Mucosa of stomach (tissue), 1 donor: ENCODE results near the gene NTMT2.
"Not testable (repeated sequence)": the region's sequence is repeated elsewhere in the genome, so short reads cannot be mapped to it uniquely, and the experiment has no call there.

Experiments
- H3K27me3 ChIP-seq: one replicate; pipeline ENCODE4 v1.7.0; 2013; ENCODE audit warnings: mild to moderate bottlenecking, low read length; ENCODE audit not compliant: control insufficient read depth, insufficient read depth
- H3K36me3 ChIP-seq: one replicate; pipeline ENCODE4 v1.7.0; 2013; ENCODE audit warnings: low read length; ENCODE audit not compliant: control insufficient read depth, insufficient read depth
- H3K4me1 ChIP-seq: one replicate; pipeline ENCODE4 v1.7.0; 2013; ENCODE audit warnings: mild to moderate bottlenecking, low read length; ENCODE audit not compliant: control insufficient read depth, insufficient read depth
- H3K4me3 ChIP-seq: one replicate; pipeline ENCODE4 v1.7.0; 2013; ENCODE audit warnings: low read length
- H3K9ac ChIP-seq: one replicate; pipeline ENCODE4 v1.7.0; 2013; ENCODE audit warnings: mild to moderate bottlenecking, low read length, moderate library complexity
- H3K9me3 ChIP-seq: one replicate; pipeline ENCODE4 v1.7.0; 2013; ENCODE audit warnings: mild to moderate bottlenecking, low read length, moderate library complexity; ENCODE audit not compliant: control insufficient read depth
- donor health status: Pancreatic carcinoma.

The NTMT2 gene

DNA sequence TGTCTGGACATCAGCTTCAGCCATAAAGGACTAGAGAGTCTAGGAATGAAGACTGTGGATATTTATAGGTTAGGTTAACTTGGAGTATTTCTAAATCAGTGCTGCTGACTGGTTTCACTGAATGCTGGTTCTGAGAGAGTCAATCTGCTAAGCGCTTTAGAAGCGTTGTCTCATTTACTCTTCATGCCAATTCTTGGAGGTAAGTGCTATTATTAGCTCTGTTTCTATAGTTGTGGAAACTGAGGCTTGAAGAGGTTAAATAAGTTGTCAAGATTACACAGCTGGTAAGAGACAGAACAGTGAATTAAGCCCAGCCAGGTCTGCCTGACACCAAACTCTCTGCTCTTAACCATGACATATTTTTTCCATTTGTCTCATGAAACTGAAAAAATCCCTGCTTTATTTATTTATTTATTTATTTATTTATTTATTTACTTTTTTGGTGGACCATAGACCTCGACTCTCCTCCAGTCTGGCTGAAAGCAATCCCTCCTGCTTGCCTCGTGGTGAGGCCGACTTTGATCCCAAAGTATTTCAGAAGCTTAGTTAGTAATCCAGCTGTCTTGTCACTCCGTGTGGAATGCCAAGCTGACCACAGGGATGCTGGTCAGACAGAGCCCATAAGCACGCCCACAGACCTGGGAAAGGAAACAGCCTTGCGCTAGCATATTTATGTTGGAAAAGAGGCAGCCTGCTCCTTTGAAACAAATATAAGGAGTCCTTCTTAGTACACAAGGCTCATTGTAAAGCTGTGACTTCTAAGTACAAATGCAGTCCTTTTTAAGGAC lies 16.9 kb downstream of the NTMT2 start:
- Histone ChIP-seq H3K9ac (no peak overlapping the region), H3K4me3 (no peak overlapping the region), H3K4me1 (no peaks in the 10 kb centered on the region), H3K36me3 (no peaks in the 10 kb centered on the region), H3K9me3 (no peaks in the 10 kb centered on the region), H3K27me3 (no peaks in the 10 kb centered on the region)

GRCh38 chr1:170164103-170164763 lies 18.5 kb downstream of the NTMT2 start:
- Histone ChIP-seq H3K9me3 (no peaks in the 10 kb centered on the region), H3K4me3 (no peak overlapping the region), H3K27me3 (no peaks in the 10 kb centered on the region), H3K36me3 (no peaks in the 10 kb centered on the region), H3K4me1 (no peaks in the 10 kb centered on the region), H3K9ac (no peak overlapping the region)

GRCh38 chr1:170166518-170167180 lies 20.9 kb downstream of the NTMT2 start:
- no peaks in the 10 kb centered on the region for H3K9me3 ChIP-seq

GRCh38 chr1:170168265-170168664 lies 22.5 kb downstream of the NTMT2 start:
- Histone ChIP-seq H3K4me1 (no peaks in the 10 kb centered on the region), H3K9me3 (no peaks in the 10 kb centered on the region), H3K9ac (no peak overlapping the region), H3K36me3 (no peaks in the 10 kb centered on the region), H3K4me3 (no peak overlapping the region), H3K27me3 (no peaks in the 10 kb centered on the region)

More at GRCh38 chr1:170166518-170167180, 20.9 kb downstream of the NTMT2 start:
- Histone ChIP-seq H3K9ac (no peak overlapping the region), H3K4me1 (no peaks in the 10 kb centered on the region), H3K36me3 (no peaks in the 10 kb centered on the region), H3K4me3 (no peak overlapping the region), H3K27me3 (no peaks in the 10 kb centered on the region)

DNA sequence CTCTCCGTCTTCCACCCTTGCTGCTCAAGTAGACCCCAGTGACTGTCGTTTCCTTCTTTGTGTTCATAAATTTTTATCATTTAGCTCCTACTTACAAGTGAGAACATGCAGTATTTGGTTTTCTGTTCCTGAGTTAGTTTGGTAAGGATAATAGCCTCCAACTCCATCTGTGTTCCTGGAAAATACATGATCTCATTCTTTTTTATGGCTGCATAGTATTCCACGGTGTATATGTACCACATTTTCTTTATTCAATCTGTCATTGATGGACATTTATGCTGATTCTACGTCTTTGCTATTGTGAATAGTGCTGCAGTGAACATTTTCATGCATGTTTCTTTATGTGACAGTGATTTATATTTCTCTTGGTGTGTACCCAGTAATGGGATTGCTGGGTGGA lies 24.8 kb downstream of the NTMT2 start:
- not testable (repeated sequence) for H3K36me3 ChIP-seq, H3K4me3 ChIP-seq, H3K9me3 ChIP-seq, H3K4me1 ChIP-seq, H3K27me3 ChIP-seq, H3K9ac ChIP-seq

GRCh38 chr1:170174395-170174794 lies 28.6 kb downstream of the NTMT2 start:
- Histone ChIP-seq H3K27me3 (no peaks in the 10 kb centered on the region), H3K9ac (no peak overlapping the region), H3K4me1 (no peaks in the 10 kb centered on the region), H3K9me3 (no peaks in the 10 kb centered on the region), H3K36me3 (no peaks in the 10 kb centered on the region), H3K4me3 (no peak overlapping the region)

DNA sequence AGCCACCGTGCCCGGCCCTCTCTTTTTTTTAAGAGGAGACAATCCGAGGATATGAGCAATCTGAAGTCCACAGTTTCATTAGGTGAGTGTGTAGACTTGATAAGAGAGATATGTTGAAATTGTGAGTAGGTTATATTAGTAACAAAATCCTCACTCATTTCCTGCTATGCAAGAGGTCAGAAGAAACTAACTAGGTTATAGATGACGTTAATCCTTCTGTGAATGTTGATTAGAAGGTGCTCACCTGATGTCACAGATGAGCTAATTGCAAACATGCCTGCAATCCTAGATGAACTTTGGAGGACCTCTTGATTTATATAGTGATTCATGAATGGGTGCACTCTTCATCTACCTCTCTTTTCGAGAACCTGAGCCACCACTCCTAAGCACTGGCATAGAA lies 29.3 kb downstream of the NTMT2 start:
- H3K4me1 ChIP-seq, result no peaks in the 10 kb centered on the region
- no peak overlapping the region for H3K4me3 ChIP-seq

DNA sequence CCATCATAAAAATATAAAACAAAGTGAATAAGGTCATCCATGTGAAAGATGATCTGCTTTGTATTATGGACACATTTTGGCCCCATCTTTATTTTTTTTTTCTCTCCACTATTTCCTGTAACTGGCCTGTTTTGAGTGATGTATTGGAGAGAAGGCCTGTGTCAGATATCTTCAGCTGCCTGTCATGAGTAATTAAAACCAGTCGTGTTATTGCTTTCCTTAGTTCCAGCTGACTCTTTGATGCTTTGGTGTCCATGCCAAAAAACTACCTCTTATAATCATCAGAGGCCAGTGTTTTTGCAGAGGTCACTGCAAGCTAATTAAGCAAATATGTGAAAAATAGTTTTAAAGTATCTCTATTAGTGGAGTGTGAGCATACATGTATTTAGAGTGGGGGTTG lies 29.7 kb downstream of the NTMT2 start:
- Histone ChIP-seq H3K36me3 (no peaks in the 10 kb centered on the region), H3K9me3 (no peaks in the 10 kb centered on the region), H3K4me1 (no peaks in the 10 kb centered on the region), H3K4me3 (no peak overlapping the region), H3K9ac (no peak overlapping the region), H3K27me3 (no peaks in the 10 kb centered on the region)

More for the DNA sequence above, 29.3 kb downstream of the NTMT2 start:
- Histone ChIP-seq H3K27me3 (no peaks in the 10 kb centered on the region), H3K9ac (no peak overlapping the region), H3K9me3 (no peaks in the 10 kb centered on the region), H3K36me3 (no peaks in the 10 kb centered on the region)

DNA sequence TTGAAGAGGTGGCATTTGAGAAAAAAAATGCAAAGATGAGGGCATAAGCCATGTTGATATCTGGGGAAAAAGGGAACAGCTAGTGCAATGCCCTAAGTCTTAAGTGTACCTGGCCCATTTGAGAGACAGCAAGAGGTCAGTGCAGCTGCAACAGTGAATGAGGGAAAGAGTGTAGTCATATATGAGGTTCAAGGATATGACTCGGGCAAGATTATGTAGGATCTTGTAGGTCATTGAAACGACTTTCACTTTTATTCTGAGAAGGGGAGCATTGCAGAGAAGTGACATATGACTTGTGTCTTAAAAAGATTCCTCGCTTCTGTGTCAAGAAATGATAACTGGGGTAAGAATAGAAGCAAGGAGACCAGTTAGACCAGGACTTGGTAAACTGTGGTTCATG lies 31.0 kb downstream of the NTMT2 start:
- Histone ChIP-seq H3K36me3 (no peaks in the 10 kb centered on the region), H3K27me3 (no peaks in the 10 kb centered on the region), H3K4me3 (no peak overlapping the region), H3K9ac (no peak overlapping the region), H3K9me3 (no peaks in the 10 kb centered on the region), H3K4me1 (no peaks in the 10 kb centered on the region)

- Histone ChIP-seq H3K36me3 (no peaks in the 10 kb centered on the region), H3K9me3 (no peaks in the 10 kb centered on the region), H3K4me3 (no peak overlapping the region), H3K27me3 (no peaks in the 10 kb centered on the region), H3K9ac (no peak overlapping the region), H3K4me1 (no peaks in the 10 kb centered on the region)
These were observed 36.7 kb downstream of the NTMT2 start for GRCh38 chr1:170182442-170182841.

DNA sequence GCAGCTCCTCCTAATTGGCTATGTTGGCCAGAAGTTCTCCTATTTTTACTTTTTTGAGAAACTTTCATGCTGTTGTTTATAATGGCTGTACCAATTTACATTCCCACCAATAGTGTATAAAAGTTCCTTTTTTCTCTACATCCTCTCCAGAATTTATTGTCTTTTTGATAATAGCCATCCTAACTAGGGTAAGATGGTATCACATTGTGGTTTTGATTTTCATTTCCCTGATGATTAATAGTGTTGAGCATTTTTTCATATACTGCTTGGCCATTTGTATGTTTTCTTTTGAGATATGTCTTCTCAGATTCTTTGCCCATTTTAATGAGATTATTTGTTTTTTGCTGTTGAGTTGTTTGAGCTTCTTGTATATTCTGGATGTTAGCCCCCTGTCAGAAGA lies 46.8 kb downstream of the NTMT2 start:
- Histone ChIP-seq H3K9me3 (no peaks in the 10 kb centered on the region), H3K4me1 (no peaks in the 10 kb centered on the region), H3K9ac (no peak overlapping the region), H3K36me3 (no peaks in the 10 kb centered on the region), H3K4me3 (no peak overlapping the region), H3K27me3 (no peaks in the 10 kb centered on the region)

DNA sequence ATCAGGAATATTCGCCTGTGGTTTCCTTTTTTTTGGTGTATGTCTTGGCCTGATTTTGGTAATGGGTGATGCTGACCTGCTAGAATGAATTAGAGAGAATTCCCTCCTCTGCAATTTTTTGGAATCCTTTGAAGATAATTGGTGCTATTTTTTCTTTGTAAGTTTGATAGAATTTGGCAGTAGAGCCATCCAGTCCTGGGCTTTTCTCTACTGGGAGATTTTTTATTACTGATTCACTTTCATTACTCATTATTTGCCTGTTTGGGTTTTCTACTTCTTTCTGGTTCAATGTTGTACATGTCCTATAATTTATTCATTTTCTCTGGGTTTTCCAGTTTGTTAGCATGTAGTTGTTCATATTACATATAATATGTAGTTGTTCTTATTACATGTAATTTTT lies 48.7 kb downstream of the NTMT2 start:
- H3K4me3 ChIP-seq, result no peak overlapping the region
- H3K27me3 ChIP-seq, result no peaks in the 10 kb centered on the region
- H3K4me1 ChIP-seq, result no peaks in the 10 kb centered on the region
- no peaks in the 10 kb centered on the region for H3K36me3 ChIP-seq
- no peaks in the 10 kb centered on the region for H3K9me3 ChIP-seq
- H3K9ac ChIP-seq, result no peak overlapping the region
